Colonic mucosa (tissue), 4 donors: ENCODE data around the gene PPP1R8. TPM values are rescaled to one million over a fixed set of nuclear protein-coding genes. Genes with fewer than 3 reads are reported as not detected.
A peak's percentile ranks its signal among the peaks of the same experiment; 100 is the strongest.

Experiments used
- DNase-seq: peaks from one replicate; pipeline ENCODE4 v3.0.0-alpha.2; 2020
- H3K27ac ChIP-seq: fragments of 200-600 bp; one replicate; pipeline ENCODE4 v1.8.0; 2021
- H3K27me3 ChIP-seq: fragments of 200-600 bp; one replicate; pipeline ENCODE4 v1.8.0; 2021
- H3K36me3 ChIP-seq: fragments of 200-600 bp; one replicate; pipeline ENCODE4 v1.8.0; 2021
- H3K4me1 ChIP-seq: fragments of 200-600 bp; one replicate; pipeline ENCODE4 v1.8.0; 2021; ENCODE audit warnings: mild to moderate bottlenecking
- H3K4me3 ChIP-seq: fragments of 200-600 bp; one replicate; pipeline ENCODE4 v1.8.0; 2021
- H3K9ac ChIP-seq, 2 donors: one replicate each; pipeline ENCODE4 v1.7.0; 2013; ENCODE audit warnings: control low read depth in 2 of 2, low read depth in 2 of 2, low read length in 2 of 2
- H3K9me3 ChIP-seq: fragments of 200-600 bp; one replicate; pipeline ENCODE4 v1.8.0; 2021
- intact Hi-C: fragments of 100-400 bp; cut with DNase I; formaldehyde crosslinking; loops from one replicate; pipeline ENCODE4 v1.14.1; 2022
- total RNA-seq, 2 donors: library from RNA; stranded (reverse); fragmentation: NEBNext Ultra II Directional in 1 of 2; extraction: Animal tissue kit (Norgen Biotek cat#: 25700) in 1 of 2; gene quantifications; one replicate each; pipeline ENCODE4 v1.2.1, GENCODE V29; 2021
- TF ChIP-seq, protein P1 (sequence below): fragments of 200-600 bp; IDR thresholded peaks from one replicate; pipeline ENCODE4 v1.8.0; 2022; ENCODE audit warnings: antibody characterized with exemption, mild to moderate bottlenecking
- donor health status: healthy.
- donor health status: DM: no; HTN: no; CAD: no.
- donor health status: DM: no; HTN: no; CAD: no.

Gene PPP1R8
- total RNA-seq, result 10 to 100 TPM; 31.8 to 39.2 TPM

DNA sequence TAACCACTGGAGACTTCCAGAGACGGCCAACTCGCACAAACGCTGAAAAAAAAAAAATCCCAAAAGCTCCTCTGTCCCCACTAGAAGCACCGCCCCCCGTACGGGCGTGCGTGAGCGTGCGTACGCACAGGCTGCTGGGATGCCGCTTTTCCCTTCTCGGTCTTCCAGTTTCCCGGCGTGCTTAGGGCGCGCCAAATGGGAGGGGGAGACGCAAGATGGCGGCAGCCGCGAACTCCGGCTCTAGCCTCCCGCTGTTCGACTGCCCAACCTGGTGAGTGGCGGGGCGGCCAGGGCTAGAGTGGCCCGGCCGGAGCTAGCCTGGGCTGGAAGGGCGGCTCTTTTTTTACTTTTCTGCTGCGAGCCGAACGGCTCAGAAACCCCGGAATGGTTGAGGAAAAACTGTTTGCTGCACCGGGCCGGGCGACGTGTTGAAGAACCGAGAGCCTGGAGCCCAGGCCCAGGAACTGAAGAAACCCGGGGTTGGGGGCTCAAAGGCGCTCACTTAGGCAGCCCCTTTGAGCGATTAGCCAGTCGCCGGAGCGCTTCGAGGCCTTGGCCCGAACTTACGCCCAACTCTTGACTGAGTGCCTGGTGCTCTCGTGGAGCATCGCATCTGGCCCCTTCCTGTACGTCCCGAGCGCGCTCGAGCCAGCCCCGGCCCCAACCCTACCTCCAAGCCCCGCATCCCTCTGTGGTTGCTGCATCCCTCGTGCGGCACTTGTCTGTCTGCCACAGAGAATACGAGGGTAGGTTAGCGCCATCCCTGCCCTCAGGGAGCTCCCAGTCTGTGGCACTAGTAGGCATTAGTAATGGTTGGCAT lies at the start of gene PPP1R8:
PPP1R8 (plus strand) TSS at position 162 of the 820 bp plus-strand sequence; CDS start at position 216, 54 bp downstream.
- Histone ChIP-seq H3K27ac (peak within 1 kb of the TSS; percentile 73), H3K4me3 (peak within 1 kb of the TSS; percentile 100), H3K36me3 (no peaks in the 10 kb centered on the region), H3K9me3 (no peaks in the 10 kb centered on the region), H3K27me3 (no peaks in the 10 kb centered on the region), H3K4me1 (peaks cover 8% of the 10 kb centered on the region), H3K9ac (peak within 1 kb of the TSS; percentile 82 to 94)
- TF ChIP-seq, protein P1, sequence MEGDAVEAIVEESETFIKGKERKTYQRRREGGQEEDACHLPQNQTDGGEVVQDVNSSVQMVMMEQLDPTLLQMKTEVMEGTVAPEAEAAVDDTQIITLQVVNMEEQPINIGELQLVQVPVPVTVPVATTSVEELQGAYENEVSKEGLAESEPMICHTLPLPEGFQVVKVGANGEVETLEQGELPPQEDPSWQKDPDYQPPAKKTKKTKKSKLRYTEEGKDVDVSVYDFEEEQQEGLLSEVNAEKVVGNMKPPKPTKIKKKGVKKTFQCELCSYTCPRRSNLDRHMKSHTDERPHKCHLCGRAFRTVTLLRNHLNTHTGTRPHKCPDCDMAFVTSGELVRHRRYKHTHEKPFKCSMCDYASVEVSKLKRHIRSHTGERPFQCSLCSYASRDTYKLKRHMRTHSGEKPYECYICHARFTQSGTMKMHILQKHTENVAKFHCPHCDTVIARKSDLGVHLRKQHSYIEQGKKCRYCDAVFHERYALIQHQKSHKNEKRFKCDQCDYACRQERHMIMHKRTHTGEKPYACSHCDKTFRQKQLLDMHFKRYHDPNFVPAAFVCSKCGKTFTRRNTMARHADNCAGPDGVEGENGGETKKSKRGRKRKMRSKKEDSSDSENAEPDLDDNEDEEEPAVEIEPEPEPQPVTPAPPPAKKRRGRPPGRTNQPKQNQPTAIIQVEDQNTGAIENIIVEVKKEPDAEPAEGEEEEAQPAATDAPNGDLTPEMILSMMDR, result no peak
- DNase-seq, result peak; percentile 96
- intact Hi-C loops, result no loop called here

DNA sequence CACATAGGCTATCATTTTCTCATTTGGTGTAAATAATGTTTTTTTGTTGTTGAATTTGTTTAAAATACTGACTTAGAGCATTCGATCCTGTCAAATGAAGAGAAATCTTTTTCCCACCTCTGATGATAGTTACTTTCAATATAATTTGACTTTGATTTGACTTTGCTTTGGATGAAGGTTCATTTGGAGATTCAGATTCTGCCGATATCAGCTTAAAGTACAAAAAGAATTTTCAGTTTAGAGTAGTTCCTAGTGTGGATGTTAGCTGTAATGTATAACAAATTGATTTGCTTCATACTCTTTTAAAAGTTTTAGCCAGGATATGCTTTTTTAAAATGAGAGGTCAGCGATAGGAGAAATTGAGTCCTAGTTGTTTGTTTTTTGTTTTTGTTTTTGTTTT lies 47.6 kb upstream of the PPP1R8 start:
- H3K4me1 ChIP-seq, result no peaks in the 10 kb centered on the region
- intact Hi-C loops, result no loop called here
- TF ChIP-seq, protein P1, result no peak

GRCh38 chr1:27784700-27785099 lies 45.9 kb upstream of the PPP1R8 start:
- Histone ChIP-seq H3K27ac (no peak overlapping the region), H3K4me1 (no peaks in the 10 kb centered on the region)

More for the DNA sequence above, 47.6 kb upstream of the PPP1R8 start:
- Histone ChIP-seq H3K27ac (no peak overlapping the region), H3K27me3 (no peaks in the 10 kb centered on the region), H3K9me3 (no peaks in the 10 kb centered on the region), H3K36me3 (no peaks in the 10 kb centered on the region), H3K4me3 (no peak overlapping the region), H3K9ac (no peak overlapping the region)
- no peak for DNase-seq

DNA sequence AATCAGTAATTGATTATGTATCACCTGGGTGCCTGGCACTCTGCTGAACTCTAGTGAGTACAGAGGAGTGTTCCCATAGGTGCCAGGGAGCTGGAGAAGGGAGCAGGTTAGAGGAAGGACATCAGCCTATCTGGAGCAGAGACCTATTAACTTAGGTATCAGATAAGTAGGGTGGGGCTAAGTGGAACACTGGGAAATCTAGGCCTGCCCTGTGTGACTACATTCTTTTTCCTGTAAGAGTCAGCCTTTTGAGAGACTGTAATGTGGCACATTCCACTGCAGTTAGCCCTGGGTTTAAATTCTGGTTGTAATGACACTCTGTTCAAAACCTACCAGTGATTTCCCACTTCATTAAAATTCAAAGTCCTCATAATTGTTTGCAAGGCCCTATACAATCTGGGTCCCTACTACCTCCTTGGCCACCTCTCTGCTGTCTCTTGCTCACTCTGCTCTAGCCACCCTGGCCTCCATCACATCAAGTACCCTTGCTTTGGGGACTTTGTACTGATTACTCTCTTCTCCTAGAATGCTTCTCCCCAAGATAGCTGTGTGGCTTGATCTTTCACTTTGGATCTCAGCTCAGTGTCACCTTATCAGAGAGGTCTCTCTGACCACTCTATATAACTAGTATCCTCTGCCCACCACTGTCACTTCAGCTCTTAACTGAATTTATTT lies 44.7 kb upstream of the PPP1R8 start:
- intact Hi-C loops, result no loop called here
- H3K27me3 ChIP-seq, result no peaks in the 10 kb centered on the region
- H3K9ac ChIP-seq, result peak overlapping the region in 1 of 2 donors; percentile 12
- peaks cover 3% of the 10 kb centered on the region for H3K36me3 ChIP-seq
- H3K4me3 ChIP-seq, result no peak overlapping the region
- DNase-seq, result peak; percentile 56
- peak overlapping the region; percentile 51 for H3K27ac ChIP-seq
- no peaks in the 10 kb centered on the region for H3K4me1 ChIP-seq
- TF ChIP-seq, protein P1, result no peak
- no peaks in the 10 kb centered on the region for H3K9me3 ChIP-seq

More at GRCh38 chr1:27784700-27785099, 45.9 kb upstream of the PPP1R8 start:
- H3K4me3 ChIP-seq, result no peak overlapping the region
- no peaks in the 10 kb centered on the region for H3K36me3 ChIP-seq
- no peaks in the 10 kb centered on the region for H3K27me3 ChIP-seq
- intact Hi-C loops, result no loop called here
- no peak for DNase-seq
- H3K9ac ChIP-seq, result no peak overlapping the region
- H3K9me3 ChIP-seq, result no peaks in the 10 kb centered on the region
- TF ChIP-seq, protein P1, result no peak

DNA sequence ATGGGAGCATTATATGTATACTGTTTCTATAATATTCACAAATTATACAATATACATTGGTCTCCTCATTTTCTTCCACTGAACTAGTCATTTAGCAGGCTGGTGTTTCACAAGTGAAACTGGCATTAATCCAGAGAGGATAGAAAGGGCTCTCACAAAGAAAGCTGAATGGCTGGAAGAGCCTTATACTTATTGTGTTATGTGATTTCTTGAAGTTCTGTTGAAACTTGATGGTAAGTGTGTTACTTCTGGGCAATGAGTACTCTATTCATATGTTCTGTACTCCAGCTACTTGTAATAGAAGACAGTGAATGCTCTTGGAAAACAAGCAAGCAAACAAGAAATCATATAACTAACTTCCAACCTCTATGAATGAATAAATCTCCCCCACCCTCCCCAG lies 42.7 kb upstream of the PPP1R8 start:
- H3K4me1 ChIP-seq, result no peaks in the 10 kb centered on the region
- no peak overlapping the region for H3K4me3 ChIP-seq
- H3K36me3 ChIP-seq, result peaks cover 3% of the 10 kb centered on the region
- TF ChIP-seq, protein P1, result no peak
- H3K27ac ChIP-seq, result no peak overlapping the region
- no peaks in the 10 kb centered on the region for H3K27me3 ChIP-seq
- H3K9ac ChIP-seq, result no peak overlapping the region
- no peaks in the 10 kb centered on the region for H3K9me3 ChIP-seq
- intact Hi-C loops, result no loop called here
- no peak for DNase-seq
